Effector memory CD4-positive, alpha-beta T cell (primary cell): ENCODE data around the gene COL25A1.

Source experiments
- DNase-seq, 3 donors: peaks; one replicate each; pipeline ENCODE4 v3.0.0-alpha.2; 2020
- H3K27ac ChIP-seq: 2 replicates; pipeline ENCODE4 v1.7.0; 2013; ENCODE audit warnings: mild to moderate bottlenecking, low read length, moderate library complexity; ENCODE audit not compliant: insufficient read depth, poor library complexity, severe bottlenecking
- H3K27me3 ChIP-seq: replicated peaks from 2 replicates; pipeline ENCODE4 v1.7.0; 2013; ENCODE audit warnings: mild to moderate bottlenecking, low read length; ENCODE audit not compliant: insufficient read depth, control insufficient read depth, poor library complexity, severe bottlenecking
- H3K36me3 ChIP-seq: 2 replicates; pipeline ENCODE4 v1.7.0; 2013; ENCODE audit warnings: mild to moderate bottlenecking, low read length, moderate library complexity; ENCODE audit not compliant: control insufficient read depth, insufficient read depth
- H3K4me1 ChIP-seq: 2 replicates; pipeline ENCODE4 v1.7.0; 2013; ENCODE audit warnings: low read length, mild to moderate bottlenecking; ENCODE audit not compliant: control insufficient read depth, insufficient read depth, poor library complexity, severe bottlenecking
- H3K4me3 ChIP-seq: 2 replicates; pipeline ENCODE4 v1.7.0; 2013; ENCODE audit warnings: low read length, low read depth, mild to moderate bottlenecking; ENCODE audit not compliant: insufficient read depth, poor library complexity, severe bottlenecking
- H3K9me3 ChIP-seq: 2 replicates; pipeline ENCODE4 v1.7.0; 2013; ENCODE audit warnings: mild to moderate bottlenecking, low read length, moderate library complexity; ENCODE audit not compliant: control insufficient read depth

The COL25A1 gene

GRCh38 chr4:109315818-109316217 is 13.4 kb upstream of the COL25A1 start:
- Histone ChIP-seq H3K27me3 (no peaks in the 10 kb centered on the region), H3K36me3 (no peaks in the 10 kb centered on the region), H3K4me1 (no peaks in the 10 kb centered on the region), H3K9me3 (no peaks in the 10 kb centered on the region), H3K27ac (no peak overlapping the region), H3K4me3 (no peak overlapping the region)
- DNase-seq, result no peak

- Histone ChIP-seq H3K4me1 (no peaks in the 10 kb centered on the region), H3K27me3 (no peaks in the 10 kb centered on the region), H3K4me3 (no peak overlapping the region), H3K9me3 (no peaks in the 10 kb centered on the region), H3K27ac (no peak overlapping the region), H3K36me3 (no peaks in the 10 kb centered on the region)
- DNase-seq, result no peak
Measured at GRCh38 chr4:109315341-109315740, 12.9 kb upstream of the COL25A1 start.

GRCh38 chr4:109313168-109314133 is 11.0 kb upstream of the COL25A1 start:
- no peaks in the 10 kb centered on the region for H3K27me3 ChIP-seq
- no peaks in the 10 kb centered on the region for H3K36me3 ChIP-seq
- no peaks in the 10 kb centered on the region for H3K9me3 ChIP-seq
- no peak overlapping the region for H3K27ac ChIP-seq
- no peak for DNase-seq
- no peaks in the 10 kb centered on the region for H3K4me1 ChIP-seq
- no peak overlapping the region for H3K4me3 ChIP-seq

- H3K27me3 ChIP-seq, result peaks cover 46% of the 10 kb centered on the region
- DNase-seq, result no peak
- H3K4me1 ChIP-seq, result peaks cover 17% of the 10 kb centered on the region
- no peaks in the 10 kb centered on the region for H3K36me3 ChIP-seq
- H3K4me3 ChIP-seq, result peak overlapping the region; percentile 57
- H3K9me3 ChIP-seq, result no peaks in the 10 kb centered on the region
- H3K27ac ChIP-seq, result no peak overlapping the region
Measured at GRCh38 chr4:109303140-109303496, 660 bp upstream of the COL25A1 start.

DNA sequence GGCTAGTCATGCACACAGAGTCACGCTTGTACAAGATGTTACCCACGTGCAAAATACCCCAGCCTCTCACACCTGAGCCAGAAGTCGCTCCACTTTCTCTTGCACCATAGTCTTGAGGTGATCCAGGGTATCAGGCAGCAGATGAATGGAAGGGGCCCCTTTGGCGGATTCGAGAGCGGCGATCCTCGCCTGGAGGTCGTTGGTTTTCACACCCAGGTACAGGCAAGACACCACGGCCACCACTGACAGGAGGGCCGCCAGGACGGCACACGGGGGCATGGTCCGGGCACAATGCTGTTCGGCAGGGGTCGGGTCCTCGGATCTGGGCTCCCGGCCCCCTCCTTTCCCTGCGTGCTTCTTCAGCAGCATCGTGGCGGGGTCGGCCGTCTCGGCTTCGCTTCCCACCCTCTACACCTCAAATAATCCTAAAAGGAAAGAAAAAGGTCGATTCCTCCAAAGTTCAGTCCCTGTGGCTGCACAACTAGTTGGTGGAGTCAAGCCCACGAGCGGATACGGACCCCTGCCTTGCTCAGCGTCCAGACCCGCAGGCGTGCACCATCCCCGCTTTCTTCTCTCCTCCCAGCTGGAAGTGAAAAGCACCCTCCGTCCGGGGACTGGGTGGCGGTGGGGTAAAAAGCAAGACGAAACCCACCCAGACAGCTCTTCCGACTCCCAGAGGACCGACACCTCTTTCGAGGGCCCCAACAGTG is 652 bp downstream of the COL25A1 start:
- H3K4me3 ChIP-seq, result peak overlapping the region; percentile 57
- no peaks in the 10 kb centered on the region for H3K9me3 ChIP-seq
- H3K4me1 ChIP-seq, result peaks cover 17% of the 10 kb centered on the region
- H3K36me3 ChIP-seq, result no peaks in the 10 kb centered on the region
- H3K27ac ChIP-seq, result no peak overlapping the region
- peaks cover 54% of the 10 kb centered on the region for H3K27me3 ChIP-seq
- DNase-seq, result no peak

- H3K27me3 ChIP-seq, result peaks cover 58% of the 10 kb centered on the region
- no peaks in the 10 kb centered on the region for H3K36me3 ChIP-seq
- no peak overlapping the region for H3K27ac ChIP-seq
- no peak overlapping the region for H3K4me3 ChIP-seq
- no peak for DNase-seq
- H3K4me1 ChIP-seq, result peaks cover 17% of the 10 kb centered on the region
- no peaks in the 10 kb centered on the region for H3K9me3 ChIP-seq
Measured at GRCh38 chr4:109298279-109299010, 4.0 kb downstream of the COL25A1 start.

GRCh38 chr4:109296527-109296926 is 5.9 kb downstream of the COL25A1 start:
- Histone ChIP-seq H3K4me3 (no peak overlapping the region), H3K27ac (no peak overlapping the region), H3K27me3 (peaks cover 43% of the 10 kb centered on the region), H3K4me1 (peaks cover 3% of the 10 kb centered on the region), H3K9me3 (no peaks in the 10 kb centered on the region), H3K36me3 (no peaks in the 10 kb centered on the region)
- no peak for DNase-seq

DNA sequence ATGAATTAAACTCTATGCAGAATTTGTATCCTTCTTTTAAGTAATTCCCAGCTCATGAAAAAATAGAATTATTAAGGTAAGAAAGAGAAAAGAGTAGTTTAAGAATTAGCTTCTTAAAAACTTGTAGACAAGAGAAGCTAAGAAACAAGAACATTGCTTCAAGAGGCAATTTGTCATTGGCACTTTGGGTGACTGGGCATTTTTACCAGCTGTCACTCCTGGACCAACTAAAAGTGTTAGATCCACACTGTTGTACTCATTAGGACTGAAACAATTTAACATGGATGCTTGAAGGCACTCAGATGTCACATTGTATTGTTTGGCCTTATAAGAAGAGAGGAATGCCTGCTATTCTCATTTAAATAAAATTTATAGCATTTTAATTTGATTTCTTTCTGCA is 7.4 kb downstream of the COL25A1 start:
- no peak overlapping the region for H3K27ac ChIP-seq
- peaks cover 31% of the 10 kb centered on the region for H3K27me3 ChIP-seq
- no peaks in the 10 kb centered on the region for H3K9me3 ChIP-seq

DNA sequence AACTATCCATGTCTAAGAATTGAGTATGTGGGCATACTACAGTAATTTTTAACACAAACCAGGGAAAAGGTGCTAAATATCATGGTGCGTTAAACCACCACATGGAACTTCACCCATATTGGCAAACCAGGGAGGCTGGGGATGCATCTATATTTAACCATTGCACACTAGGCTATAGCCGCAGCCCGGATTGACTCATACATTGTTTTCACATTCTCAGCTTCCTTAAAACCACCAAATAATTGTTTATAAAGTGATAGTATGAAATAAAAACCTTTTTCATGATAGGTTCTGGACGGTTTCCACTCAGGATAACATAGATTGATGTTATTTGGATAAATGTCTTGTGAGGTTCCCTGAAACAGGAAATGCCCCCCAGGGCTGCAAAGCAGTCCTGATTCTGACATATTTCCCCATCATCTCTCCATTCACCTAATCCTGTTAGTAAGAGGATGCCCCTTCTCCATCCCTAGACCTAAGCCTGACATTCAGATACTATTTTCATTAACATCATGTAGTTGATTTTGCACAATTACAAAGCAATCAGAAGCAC is 7.9 kb downstream of the COL25A1 start:
- DNase-seq, result no peak
- Histone ChIP-seq H3K27ac (no peak overlapping the region), H3K9me3 (no peaks in the 10 kb centered on the region), H3K4me1 (no peaks in the 10 kb centered on the region), H3K27me3 (peaks cover 25% of the 10 kb centered on the region), H3K36me3 (no peaks in the 10 kb centered on the region), H3K4me3 (no peak overlapping the region)

More for the DNA sequence above, 7.4 kb downstream of the COL25A1 start:
- no peaks in the 10 kb centered on the region for H3K36me3 ChIP-seq
- DNase-seq, result no peak
- H3K4me3 ChIP-seq, result no peak overlapping the region
- H3K4me1 ChIP-seq, result no peaks in the 10 kb centered on the region
